ENCODE data around the gene BRD2.

Gene BRD2

DNA sequence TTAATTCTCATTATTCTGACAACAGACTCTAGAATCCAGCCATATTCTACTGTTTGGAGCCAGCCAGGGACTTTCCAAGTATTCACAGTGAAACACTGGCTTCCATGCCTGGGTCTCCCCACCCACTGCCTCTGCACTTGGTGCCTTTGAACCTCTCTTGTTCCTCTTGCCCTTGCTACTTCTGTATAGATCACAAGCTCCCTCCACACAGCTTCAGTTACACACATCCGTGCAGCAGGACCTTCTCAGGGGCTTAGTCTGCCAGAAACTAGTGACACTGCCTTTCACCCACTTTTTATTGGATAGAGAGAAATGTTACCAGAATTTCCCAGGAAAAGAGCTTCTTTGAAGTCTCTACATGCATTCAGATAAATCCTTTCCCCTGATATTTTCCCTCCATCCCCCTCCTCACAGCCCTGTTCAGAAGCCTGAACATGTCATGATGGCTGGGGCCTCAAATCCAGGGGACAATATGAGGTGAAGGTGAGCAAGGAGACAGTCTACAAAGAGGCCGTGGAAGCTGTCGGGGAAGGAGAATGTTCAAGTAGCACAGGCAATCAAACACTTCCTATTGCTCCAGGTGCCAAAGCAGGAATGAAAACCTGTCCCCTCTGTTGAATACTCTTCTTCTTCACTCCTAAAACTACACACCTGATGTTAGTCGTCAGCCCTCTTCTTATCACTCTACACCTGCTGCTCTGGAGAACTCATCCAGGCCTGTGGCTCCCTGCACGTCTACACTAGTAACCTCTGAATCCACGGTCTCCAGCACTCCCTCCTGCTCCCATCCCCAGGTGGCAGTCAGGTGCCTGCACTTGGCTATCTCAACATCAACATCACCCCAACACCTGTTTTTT is 61.2 kb downstream of the BRD2 start:
- no peak for DNase-seq (ENCODE audit: low read depth, low spot score)

DNA sequence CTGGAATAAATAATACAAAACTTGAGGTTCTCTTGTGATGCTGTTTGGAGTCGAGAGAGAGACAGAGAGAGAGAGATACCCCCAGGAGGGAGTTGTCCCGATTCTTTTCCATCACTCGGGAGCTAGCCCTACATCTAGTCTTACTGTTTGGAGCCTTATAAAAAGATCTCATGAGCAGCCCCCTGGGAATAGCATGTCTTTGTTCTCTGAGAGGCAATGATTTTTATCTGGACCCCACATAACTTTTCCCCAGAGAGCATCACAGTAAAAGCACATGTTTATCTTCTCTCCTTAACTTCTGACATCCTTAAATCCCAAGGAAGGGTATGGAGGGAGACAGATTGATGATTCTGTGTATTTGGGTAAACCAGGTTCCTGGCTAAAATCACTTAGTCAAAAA is 61.9 kb downstream of the BRD2 start:
- no peak for DNase-seq (ENCODE audit: low read depth, low spot score)
